Mesendoderm (in vitro differentiated cells): Measurements from ENCODE around the gene PKNOX2.

Source experiments
- DNase-seq: peaks from one replicate; pipeline ENCODE4 v3.0.0; 2013
- H2AK5ac ChIP-seq: 2 replicates; pipeline ENCODE4 v1.6.1; 2013; ENCODE audit warnings: low read length, inconsistent platforms
- H2BK120ac ChIP-seq: 2 replicates; pipeline ENCODE4 v1.6.1; 2013; ENCODE audit warnings: low read depth, mild to moderate bottlenecking, low read length, moderate library complexity, mixed read lengths
- H2BK15ac ChIP-seq: replicated peaks from 2 replicates; pipeline ENCODE4 v1.6.1; 2013; ENCODE audit warnings: low read depth, mild to moderate bottlenecking, moderate library complexity
- H2BK5ac ChIP-seq: 2 replicates; pipeline ENCODE4 v1.6.1; 2013; ENCODE audit warnings: low read length, inconsistent platforms
- H3K18ac ChIP-seq: 2 replicates; pipeline ENCODE4 v1.6.1; 2013; ENCODE audit warnings: mild to moderate bottlenecking, low read length, mixed read lengths
- H3K23ac ChIP-seq: one replicate; pipeline ENCODE4 v1.6.1; 2013; ENCODE audit warnings: low read length
- H3K27ac ChIP-seq: 2 replicates; pipeline ENCODE4 v1.5.1; 2013; ENCODE audit warnings: low read depth, mild to moderate bottlenecking, inconsistent platforms, low read length, moderate library complexity
- H3K27me3 ChIP-seq: 2 replicates; pipeline ENCODE4 v1.6.1; 2013; ENCODE audit warnings: low read length, control low read depth, mild to moderate bottlenecking, inconsistent platforms; ENCODE audit not compliant: insufficient read depth, poor library complexity
- H3K36me3 ChIP-seq: 2 replicates; pipeline ENCODE4 v1.6.1; 2013; ENCODE audit warnings: low read length, inconsistent platforms; ENCODE audit not compliant: control insufficient read depth, insufficient read depth
- H3K4ac ChIP-seq: one replicate; pipeline ENCODE4 v1.6.1; 2013; ENCODE audit warnings: low read depth, mild to moderate bottlenecking, low read length, moderate library complexity
- H3K4me1 ChIP-seq: 2 replicates; pipeline ENCODE4 v1.6.1; 2013; ENCODE audit warnings: low read depth, low read length, inconsistent platforms; ENCODE audit not compliant: control insufficient read depth
- H3K4me2 ChIP-seq: 2 replicates; pipeline ENCODE4 v1.6.1; 2013; ENCODE audit warnings: low read length
- H3K4me3 ChIP-seq: 2 replicates; pipeline ENCODE4 v1.5.1; 2013; ENCODE audit warnings: mild to moderate bottlenecking, low read length
- H3K56ac ChIP-seq: one replicate; pipeline ENCODE4 v1.6.1; 2013; ENCODE audit warnings: low read length
- H3K79me1 ChIP-seq: 2 replicates; pipeline ENCODE4 v1.6.1; 2013; ENCODE audit warnings: low read length, inconsistent platforms
- H3K79me2 ChIP-seq: 2 replicates; pipeline ENCODE4 v1.6.1; 2013; ENCODE audit warnings: mild to moderate bottlenecking, low read length; ENCODE audit not compliant: control insufficient read depth, insufficient read depth
- H3K9ac ChIP-seq: 2 replicates; pipeline ENCODE4 v1.6.1; 2013; ENCODE audit warnings: low read length, inconsistent platforms
- H4K5ac ChIP-seq: one replicate; pipeline ENCODE4 v1.6.1; 2013; ENCODE audit warnings: low read length
- H4K8ac ChIP-seq: one replicate; pipeline ENCODE4 v1.6.1; 2013; ENCODE audit warnings: low read depth, mild to moderate bottlenecking, control low read depth, low read length, moderate library complexity
- WGBS: extraction: QIAGEN DNeasy Blood & Tissue Kit; methylation state at CpG from one replicate; pipeline ENCODE4 v1.1.7; 2013; ENCODE audit warnings: low lambda C conversion rate, missing lambda C conversion rate; ENCODE audit not compliant: insufficient coverage; ENCODE audit errors: extremely low coverage; 5-methylcytosine and 5-hydroxymethylcytosine counted together

The PKNOX2 gene

DNA sequence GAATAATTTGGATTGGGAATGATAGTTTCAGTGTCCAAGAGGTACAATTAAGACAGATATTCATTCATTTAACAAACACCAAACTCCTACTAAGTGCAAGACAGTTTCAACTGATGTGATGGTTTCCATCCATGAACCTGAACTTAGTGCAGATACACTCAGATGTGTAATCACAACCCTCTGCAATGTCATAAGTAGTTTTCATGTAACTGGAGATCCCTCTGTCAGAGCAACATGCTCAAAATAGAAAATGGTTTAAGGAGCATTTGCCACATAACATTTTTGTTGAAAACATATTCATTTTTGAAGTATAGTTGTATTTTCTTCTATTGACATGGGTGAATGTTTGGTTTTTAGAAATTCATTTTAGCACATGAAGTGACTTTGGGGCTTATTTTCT is 16.5 kb upstream of the PKNOX2 start:
- H3K79me1 ChIP-seq: no peaks in the 10 kb centered on the region
- H2AK5ac ChIP-seq: no peak overlapping the region
- H3K4me1 ChIP-seq: no peaks in the 10 kb centered on the region
- H3K79me2 ChIP-seq: no peaks in the 10 kb centered on the region
- DNase-seq: no peak
- H3K27ac ChIP-seq: no peak overlapping the region
- no peak overlapping the region for H3K18ac ChIP-seq
- H4K5ac ChIP-seq: no peak overlapping the region
- H3K9ac ChIP-seq: no peak overlapping the region
- no peak overlapping the region for H2BK15ac ChIP-seq
- no peak overlapping the region for H2BK120ac ChIP-seq
- no peak overlapping the region for H3K4me2 ChIP-seq
- H3K4me3 ChIP-seq: no peak overlapping the region
- no peak overlapping the region for H3K4ac ChIP-seq
- H3K23ac ChIP-seq: no peak overlapping the region
- no peaks in the 10 kb centered on the region for H3K27me3 ChIP-seq
- no peak overlapping the region for H2BK5ac ChIP-seq
- H3K36me3 ChIP-seq: no peaks in the 10 kb centered on the region
- no peak overlapping the region for H4K8ac ChIP-seq
- H3K56ac ChIP-seq: no peak overlapping the region

DNA sequence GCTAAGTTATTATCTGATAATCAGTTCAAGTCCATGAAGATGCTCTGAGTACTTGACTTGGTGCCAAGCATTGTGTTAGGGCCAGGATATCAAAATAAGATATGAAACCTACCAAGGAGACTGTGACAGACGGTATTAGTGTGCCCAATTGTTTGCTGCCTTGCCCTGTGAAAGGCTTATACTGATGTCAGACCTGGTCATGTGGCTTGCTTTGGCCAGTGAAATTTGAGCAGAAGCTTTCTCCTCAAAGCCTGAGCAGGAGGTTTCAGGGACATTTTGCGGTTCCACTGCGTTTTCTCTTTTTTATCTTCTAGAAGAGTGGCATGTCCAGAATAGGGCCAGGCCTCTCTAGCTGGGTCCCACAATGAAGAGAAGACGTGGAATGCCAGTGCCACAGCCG is 15.8 kb upstream of the PKNOX2 start:
- no peak overlapping the region for H3K4ac ChIP-seq
- H3K9ac ChIP-seq: no peak overlapping the region
- no peak overlapping the region for H3K27ac ChIP-seq
- no peak overlapping the region for H3K4me3 ChIP-seq
- no peaks in the 10 kb centered on the region for H3K27me3 ChIP-seq
- no peaks in the 10 kb centered on the region for H3K79me1 ChIP-seq
- H2BK15ac ChIP-seq: no peak overlapping the region
- H4K8ac ChIP-seq: no peak overlapping the region
- H3K23ac ChIP-seq: no peak overlapping the region
- H2BK120ac ChIP-seq: no peak overlapping the region
- no peaks in the 10 kb centered on the region for H3K36me3 ChIP-seq
- WGBS: no CpG with 5 or more reads among the region's 5 CpGs
- no peak overlapping the region for H2AK5ac ChIP-seq
- no peak overlapping the region for H4K5ac ChIP-seq
- H3K4me1 ChIP-seq: no peaks in the 10 kb centered on the region
- no peak overlapping the region for H3K4me2 ChIP-seq
- no peak overlapping the region for H2BK5ac ChIP-seq
- no peaks in the 10 kb centered on the region for H3K79me2 ChIP-seq
- H3K56ac ChIP-seq: no peak overlapping the region
- no peak for DNase-seq
- no peak overlapping the region for H3K18ac ChIP-seq

DNA sequence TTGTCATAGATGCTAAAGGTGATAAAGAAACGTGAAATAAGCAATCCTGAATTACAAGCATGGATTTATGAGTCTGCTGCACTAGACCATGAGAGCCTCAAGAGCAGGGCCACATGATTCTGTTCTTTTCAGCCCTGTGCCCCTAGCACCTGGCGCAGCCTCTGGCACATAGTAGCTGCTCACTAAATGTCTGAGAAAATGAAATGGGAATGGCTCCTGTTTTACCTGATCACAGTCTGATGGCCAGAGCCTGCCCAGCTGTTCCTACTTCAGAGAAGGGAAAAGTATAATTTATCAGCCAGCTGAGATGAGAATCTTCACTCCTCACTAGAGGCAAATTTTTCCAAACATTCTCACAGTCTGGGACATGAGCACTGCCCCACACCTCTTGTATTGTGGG is 10.7 kb upstream of the PKNOX2 start:
- Histone ChIP-seq H2BK120ac (no peak overlapping the region), H3K4ac (no peak overlapping the region), H2AK5ac (no peak overlapping the region), H2BK15ac (no peak overlapping the region), H3K4me3 (no peak overlapping the region), H3K9ac (no peak overlapping the region), H3K18ac (no peak overlapping the region), H4K8ac (no peak overlapping the region), H3K79me1 (no peaks in the 10 kb centered on the region), H3K4me1 (peaks cover 2% of the 10 kb centered on the region), H3K79me2 (no peaks in the 10 kb centered on the region), H3K27ac (no peak overlapping the region), H3K4me2 (no peak overlapping the region), H4K5ac (no peak overlapping the region), H3K27me3 (no peaks in the 10 kb centered on the region), H3K56ac (no peak overlapping the region), H2BK5ac (no peak overlapping the region), H3K36me3 (no peaks in the 10 kb centered on the region), H3K23ac (no peak overlapping the region)
- no peak for DNase-seq
- WGBS: no CpG with 5 or more reads among the region's 2 CpGs

DNA sequence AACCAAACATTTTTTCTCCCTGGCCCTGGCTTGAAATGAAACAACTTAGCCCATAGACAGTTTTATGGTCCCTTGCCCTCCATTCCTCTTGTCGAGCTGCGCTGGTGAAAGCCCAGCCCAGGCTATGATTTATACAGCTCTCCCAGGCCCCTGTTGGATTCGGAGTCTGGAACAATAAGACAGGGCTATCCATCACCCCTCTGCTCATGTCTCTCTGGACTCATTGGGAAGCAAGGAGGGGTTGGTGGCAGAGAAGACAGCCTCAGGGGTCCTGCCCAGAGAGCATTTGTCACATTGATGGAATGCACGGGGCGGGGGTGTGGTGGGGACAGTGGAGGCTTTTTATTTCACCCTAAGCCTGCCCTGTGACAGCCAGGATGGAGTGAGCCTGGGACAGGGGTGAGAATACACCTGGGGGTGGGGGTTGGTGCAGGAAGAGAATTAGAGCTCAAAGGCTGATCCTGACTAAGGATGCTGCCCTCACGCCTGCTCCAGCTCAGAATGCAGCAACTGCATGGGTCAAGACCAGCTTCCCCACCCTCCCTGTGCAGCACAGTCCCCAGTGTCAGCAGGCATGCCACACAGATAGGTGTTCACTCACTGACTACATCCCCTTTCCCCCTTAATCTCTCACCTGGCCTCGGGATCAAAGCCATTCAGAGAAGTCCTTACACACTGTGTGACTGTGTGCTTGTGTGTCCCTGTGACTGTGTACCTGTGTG is 10.0 kb upstream of the PKNOX2 start:
- Histone ChIP-seq H3K4me2 (no peak overlapping the region), H2BK120ac (no peak overlapping the region), H3K9ac (no peak overlapping the region), H3K79me1 (no peaks in the 10 kb centered on the region), H3K18ac (no peak overlapping the region), H3K23ac (no peak overlapping the region), H3K4ac (no peak overlapping the region), H3K56ac (peak overlapping the region; percentile 17), H2AK5ac (no peak overlapping the region), H3K27me3 (no peaks in the 10 kb centered on the region), H3K4me1 (peaks cover 2% of the 10 kb centered on the region), H3K36me3 (no peaks in the 10 kb centered on the region), H4K8ac (no peak overlapping the region), H2BK15ac (no peak overlapping the region), H3K4me3 (no peak overlapping the region), H3K79me2 (no peaks in the 10 kb centered on the region), H4K5ac (no peak overlapping the region), H3K27ac (no peak overlapping the region), H2BK5ac (no peak overlapping the region)
- DNase-seq: no peak
- no CpG with 5 or more reads among the region's 7 CpGs for WGBS

DNA sequence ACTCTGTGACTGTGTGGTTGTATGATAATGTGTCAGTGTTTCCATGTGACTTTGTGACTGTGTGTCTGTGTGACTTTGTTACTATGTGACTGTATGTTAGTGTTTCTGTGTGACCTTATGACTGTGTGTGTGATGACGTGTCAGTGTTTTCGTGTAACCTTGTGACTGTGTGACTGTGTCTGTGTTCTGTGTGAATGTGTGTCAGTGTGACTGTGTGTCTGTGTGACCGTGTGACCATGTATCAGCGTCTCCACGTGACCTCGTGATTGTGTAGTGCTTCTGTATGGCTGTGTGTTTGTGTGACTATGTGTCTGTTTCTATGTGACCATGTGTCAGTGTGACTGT is 9.5 kb upstream of the PKNOX2 start:
- Histone ChIP-seq H2BK120ac (no peak overlapping the region), H3K23ac (no peak overlapping the region), H3K9ac (no peak overlapping the region), H3K27me3 (no peaks in the 10 kb centered on the region), H3K27ac (no peak overlapping the region), H4K8ac (no peak overlapping the region), H2BK5ac (no peak overlapping the region), H3K4me2 (no peak overlapping the region), H4K5ac (no peak overlapping the region), H3K4me1 (peaks cover 2% of the 10 kb centered on the region), H3K56ac (peak overlapping the region; percentile 17), H2AK5ac (no peak overlapping the region), H3K79me1 (no peaks in the 10 kb centered on the region), H2BK15ac (no peak overlapping the region), H3K36me3 (no peaks in the 10 kb centered on the region), H3K4ac (no peak overlapping the region), H3K79me2 (no peaks in the 10 kb centered on the region), H3K4me3 (no peak overlapping the region), H3K18ac (no peak overlapping the region)
- no peak for DNase-seq
- WGBS: no CpG with 5 or more reads among the region's 6 CpGs

DNA sequence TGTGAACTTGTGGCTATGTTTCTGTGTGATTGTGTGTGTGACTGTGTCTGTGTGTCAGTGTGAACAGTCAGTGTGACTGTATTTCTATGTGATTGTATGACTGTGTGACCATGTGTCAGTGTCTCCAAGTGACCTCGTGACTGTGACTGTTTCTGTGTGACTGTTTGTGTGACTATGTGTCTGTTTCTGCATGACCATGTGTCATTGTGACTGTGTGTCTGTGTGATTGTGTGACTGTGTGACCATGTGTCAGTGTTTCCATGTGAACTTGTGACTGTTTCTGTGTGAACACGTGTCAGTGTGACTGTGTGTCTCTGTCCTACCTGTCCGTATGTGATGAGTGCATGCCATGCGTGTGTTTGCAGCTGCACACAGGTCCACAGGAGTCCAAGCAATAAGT is 8.8 kb upstream of the PKNOX2 start:
- Histone ChIP-seq H3K4me1 (peaks cover 2% of the 10 kb centered on the region), H3K27me3 (no peaks in the 10 kb centered on the region), H2BK120ac (no peak overlapping the region), H3K4me3 (no peak overlapping the region), H3K79me2 (no peaks in the 10 kb centered on the region), H4K8ac (no peak overlapping the region), H3K79me1 (no peaks in the 10 kb centered on the region), H3K9ac (no peak overlapping the region), H3K56ac (no peak overlapping the region), H2BK15ac (no peak overlapping the region), H4K5ac (no peak overlapping the region), H3K4ac (no peak overlapping the region), H2BK5ac (no peak overlapping the region), H3K18ac (no peak overlapping the region), H3K27ac (no peak overlapping the region), H3K4me2 (no peak overlapping the region), H3K23ac (no peak overlapping the region), H2AK5ac (no peak overlapping the region), H3K36me3 (no peaks in the 10 kb centered on the region)
- no peak for DNase-seq
- no CpG with 5 or more reads among the region's 4 CpGs for WGBS
